Testis (tissue), 3 donors: ENCODE data around the gene SOCS7. TPM values are rescaled to one million over a fixed set of nuclear protein-coding genes. Genes with fewer than 3 reads are reported as not detected.

Experiments used
- DNase-seq: peaks from one replicate; pipeline ENCODE4 v3.0.0-alpha.2; 2019
- H3K27ac ChIP-seq, 2 donors: fragments of 200-600 bp; sonication (generic); one replicate each; pipeline ENCODE4 v1.5.1; 2019
- H3K27me3 ChIP-seq: fragments of 200-600 bp; sonication (generic); one replicate; pipeline ENCODE4 v1.5.1; 2019
- H3K36me3 ChIP-seq: fragments of 200-600 bp; sonication (generic); one replicate; pipeline ENCODE4 v1.5.1; 2017; ENCODE audit warnings: low read depth; ENCODE audit errors: missing control alignments
- H3K4me1 ChIP-seq: fragments of 200-600 bp; sonication (generic); one replicate; pipeline ENCODE4 v1.5.1; 2019
- H3K4me3 ChIP-seq, 2 donors: fragments of 200-600 bp; sonication (generic); one replicate each; pipeline ENCODE4 v1.5.1; 2017 to 2019
- H3K9me3 ChIP-seq: fragments of 200-600 bp; sonication (generic); one replicate; pipeline ENCODE4 v1.5.1; 2017
- POLR2A ChIP-seq: fragments of 450-650 bp; IDR thresholded peaks from one replicate; pipeline ENCODE4 v1.6.1; 2017; ENCODE audit warnings: antibody characterized with exemption, mild to moderate bottlenecking, moderate library complexity
- WGBS, 2 donors: methylation state at CpG; one replicate each; pipeline ENCODE4 v1.1.5; 2018; 5-methylcytosine and 5-hydroxymethylcytosine counted together
- intact Hi-C: fragments of 100-400 bp; cut with DNase I; formaldehyde crosslinking; loops from one replicate; pipeline ENCODE4 v1.15.1; 2023; ENCODE audit warnings: low total_unique reads
- polyA plus RNA-seq: library from polyadenylated mRNA; stranded (reverse); fragments of 350-450 nt; fragmentation: Illumina TruSeq; extraction: RNeasy Lipid Tissue Mini Kit (QIAGEN cat#74804); gene quantifications from one replicate; pipeline ENCODE4 v1.2.3, GENCODE V29; 2014; ENCODE audit warnings: low read depth, low replicate concordance; ENCODE audit not compliant: insufficient read depth
- total RNA-seq, 2 donors: library from RNA; depleted of rRNA; stranded (reverse); fragments of >200 nt; gene quantifications; one replicate each; pipeline ENCODE4 v1.2.3, GENCODE V29; 2016
- TF ChIP-seq, protein P1 (sequence below), 3 experiments: fragments of 450-650 bp in 2 of 3; fragments of 200-600 bp in 1 of 3; sonication (generic) in 1 of 3; IDR thresholded peaks; one replicate each; pipeline ENCODE4 v1.5.1; 2016 to 2019; ENCODE audit warnings: antibody characterized with exemption in 3 of 3, mild to moderate bottlenecking in 2 of 3, moderate library complexity in 1 of 3

SOCS7 gene
- total and polyA plus RNA-seq, 3 donors from 2014 or later, result 74.9 to 132 (median 132) TPM

GRCh38 chr17:38350035-38350434, 1.6 kb upstream of the SOCS7 start:
- H3K9me3 ChIP-seq, result no peaks in the 10 kb centered on the region
- H3K27me3 ChIP-seq, result no peaks in the 10 kb centered on the region
- no peak overlapping the region for H3K27ac ChIP-seq
- TF ChIP-seq, protein P1, sequence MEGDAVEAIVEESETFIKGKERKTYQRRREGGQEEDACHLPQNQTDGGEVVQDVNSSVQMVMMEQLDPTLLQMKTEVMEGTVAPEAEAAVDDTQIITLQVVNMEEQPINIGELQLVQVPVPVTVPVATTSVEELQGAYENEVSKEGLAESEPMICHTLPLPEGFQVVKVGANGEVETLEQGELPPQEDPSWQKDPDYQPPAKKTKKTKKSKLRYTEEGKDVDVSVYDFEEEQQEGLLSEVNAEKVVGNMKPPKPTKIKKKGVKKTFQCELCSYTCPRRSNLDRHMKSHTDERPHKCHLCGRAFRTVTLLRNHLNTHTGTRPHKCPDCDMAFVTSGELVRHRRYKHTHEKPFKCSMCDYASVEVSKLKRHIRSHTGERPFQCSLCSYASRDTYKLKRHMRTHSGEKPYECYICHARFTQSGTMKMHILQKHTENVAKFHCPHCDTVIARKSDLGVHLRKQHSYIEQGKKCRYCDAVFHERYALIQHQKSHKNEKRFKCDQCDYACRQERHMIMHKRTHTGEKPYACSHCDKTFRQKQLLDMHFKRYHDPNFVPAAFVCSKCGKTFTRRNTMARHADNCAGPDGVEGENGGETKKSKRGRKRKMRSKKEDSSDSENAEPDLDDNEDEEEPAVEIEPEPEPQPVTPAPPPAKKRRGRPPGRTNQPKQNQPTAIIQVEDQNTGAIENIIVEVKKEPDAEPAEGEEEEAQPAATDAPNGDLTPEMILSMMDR (IDR thresholded peaks at IDR 0.05), result no peak
- TF ChIP-seq POLR2A, result no peak
- intact Hi-C loops, result loop anchor here (5.0 kb wide), 1 partner anchor 62 kb away; no protein-coding TSS in a partner anchor
- DNase-seq, result no peak
- no peaks in the 10 kb centered on the region for H3K36me3 ChIP-seq
- H3K4me3 ChIP-seq, result no peak overlapping the region
- peaks cover 25% of the 10 kb centered on the region for H3K4me1 ChIP-seq
- 66 to 76% methylated on average over 2 of the region's 2 CpGs for WGBS, 2 donors

GRCh38 chr17:38352245-38353085, 821 bp downstream of the SOCS7 start:
- intact Hi-C loops, result loop anchor here (5.0 kb wide), 1 partner anchor 60 kb away; no protein-coding TSS in a partner anchor
- WGBS, 2 donors, result 0% methylated on average over 21 to 54 of the region's 72 CpGs
- Histone ChIP-seq H3K27ac (peak overlapping the region; percentile 77 to 90), H3K4me1 (peaks cover 28% of the 10 kb centered on the region), H3K4me3 (peak overlapping the region; percentile 83 to 98), H3K27me3 (no peaks in the 10 kb centered on the region), H3K36me3 (no peaks in the 10 kb centered on the region), H3K9me3 (no peaks in the 10 kb centered on the region)
- TF ChIP-seq, protein P1 (IDR thresholded peaks at IDR 0.05), result no peak
- no peak for TF ChIP-seq POLR2A
- DNase-seq, result peak; percentile 44

GRCh38 chr17:38353086-38353604, 1.5 kb downstream of the SOCS7 start:
- no peak for DNase-seq
- peaks cover 33% of the 10 kb centered on the region for H3K4me1 ChIP-seq
- intact Hi-C loops, result loop anchor here (5.0 kb wide), 1 partner anchor 59 kb away; no protein-coding TSS in a partner anchor
- TF ChIP-seq POLR2A, result no peak
- TF ChIP-seq, protein P1 (IDR thresholded peaks at IDR 0.05), result no peak
- H3K27ac ChIP-seq, result no peak overlapping the region
- no peaks in the 10 kb centered on the region for H3K27me3 ChIP-seq
- peak overlapping the region; percentile 83 to 98 for H3K4me3 ChIP-seq
- H3K36me3 ChIP-seq, result no peaks in the 10 kb centered on the region
- WGBS, 2 donors, result 10 to 12% methylated on average over 8 of the region's 8 CpGs
- H3K9me3 ChIP-seq, result no peaks in the 10 kb centered on the region

DNA sequence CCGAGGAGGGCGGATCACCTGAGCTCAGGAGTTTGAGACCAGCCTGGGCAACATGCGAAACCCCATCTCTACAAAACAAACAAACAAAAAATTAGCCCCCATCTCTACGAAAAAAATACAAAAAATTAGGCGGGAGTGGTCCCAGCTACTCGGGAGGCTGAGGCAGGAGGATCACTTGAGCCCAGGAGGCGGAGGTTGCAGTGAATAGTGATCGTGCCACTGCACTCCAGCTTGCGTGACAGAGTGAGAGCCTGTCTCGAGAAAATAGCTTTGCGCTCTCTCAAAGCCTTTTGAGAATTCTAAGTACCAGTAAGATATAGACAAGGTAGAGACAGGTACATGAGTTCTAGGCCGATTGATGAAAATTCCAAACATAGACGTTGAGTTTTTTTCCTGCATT, 2.0 kb downstream of the SOCS7 start:
- Histone ChIP-seq H3K4me3 (no peak overlapping the region), H3K4me1 (peaks cover 36% of the 10 kb centered on the region), H3K36me3 (no peaks in the 10 kb centered on the region), H3K27me3 (no peaks in the 10 kb centered on the region), H3K27ac (no peak overlapping the region), H3K9me3 (no peaks in the 10 kb centered on the region)
- DNase-seq, result no peak
- no peak for TF ChIP-seq POLR2A
- TF ChIP-seq, protein P1 (IDR thresholded peaks at IDR 0.05), result no peak
- 59 to 68% methylated on average over 13 of the region's 13 CpGs for WGBS, 2 donors
- intact Hi-C loops, result loop anchor here (5.0 kb wide), 1 partner anchor 59 kb away; no protein-coding TSS in a partner anchor
